Natural killer cell (primary cell): Measurements from ENCODE around the gene CENPX. TPM values are rescaled to one million over a fixed set of nuclear protein-coding genes. Genes with fewer than 3 reads are reported as not detected.

Experiments
- ATAC-seq, 3 donors: fragments of 150-1000 bp in 2 of 3; fragments of 200-7000 bp in 1 of 3; cut with Tn5 transposase; 1 replicate in 1 of 3; 2 replicates in 2 of 3; pipeline ENCODE4 v1.10.0; 2021; ENCODE audit warnings: mild to moderate bottlenecking in 2 of 3, moderate library complexity in 2 of 3
- DNase-seq, 2 donors: peaks; one replicate each; pipeline versions ENCODE4 v3.0.0 to v3.0.0-alpha.2; 2013 to 2021; ENCODE audit warnings: mixed read lengths in 1 of 2
- H3K27ac ChIP-seq: one replicate; pipeline ENCODE4 v1.5.1; 2013; ENCODE audit warnings: mild to moderate bottlenecking, low read length
- H3K27me3 ChIP-seq: one replicate; pipeline ENCODE4 v1.6.1; 2013; ENCODE audit warnings: low read length; ENCODE audit not compliant: control insufficient read depth, insufficient read depth
- H3K36me3 ChIP-seq: one replicate; pipeline ENCODE4 v1.6.1; 2013; ENCODE audit warnings: low read length; ENCODE audit not compliant: control insufficient read depth, insufficient read depth
- H3K4me1 ChIP-seq: one replicate; pipeline ENCODE4 v1.6.1; 2013; ENCODE audit warnings: low read length; ENCODE audit not compliant: control insufficient read depth, insufficient read depth
- H3K4me3 ChIP-seq: one replicate; pipeline ENCODE4 v1.5.1; 2013; ENCODE audit warnings: low read length
- H3K9me3 ChIP-seq: one replicate; pipeline ENCODE4 v1.6.1; 2013; ENCODE audit warnings: low read length; ENCODE audit not compliant: control insufficient read depth, insufficient read depth
- H3K27ac Mint-ChIP-seq, 2 donors: one replicate each; pipeline ENCODE4 v1.8.0; 2022; ENCODE audit warnings: mild to moderate bottlenecking in 2 of 2, mixed read lengths in 2 of 2, moderate library complexity in 1 of 2
- H3K27me3 Mint-ChIP-seq, 2 donors: one replicate each; pipeline ENCODE4 v1.8.0; 2022; ENCODE audit warnings: low read depth in 2 of 2, mixed read lengths in 2 of 2
- H3K36me3 Mint-ChIP-seq: one replicate; pipeline ENCODE4 v1.8.0; 2022; ENCODE audit warnings: mixed read lengths
- H3K4me1 Mint-ChIP-seq, 2 donors: one replicate each; pipeline ENCODE4 v1.8.0; 2022; ENCODE audit warnings: mixed read lengths in 2 of 2
- H3K4me3 Mint-ChIP-seq: one replicate; pipeline ENCODE4 v1.8.0; 2022; ENCODE audit warnings: mild to moderate bottlenecking, moderate library complexity, mixed read lengths
- H3K9me3 Mint-ChIP-seq, 2 donors: one replicate each; pipeline ENCODE4 v1.8.0; 2022; ENCODE audit warnings: mixed read lengths in 2 of 2
- CTCF ChIP-seq: fragments of 200-600 bp; IDR thresholded peaks from one replicate; pipeline ENCODE4 v1.8.0; 2022; ENCODE audit warnings: antibody characterized with exemption
- WGBS: methylation state at CpG from one replicate; pipeline ENCODE4 v1.1.7; 2013; ENCODE audit warnings: missing lambda C conversion rate; ENCODE audit not compliant: insufficient coverage; 5-methylcytosine and 5-hydroxymethylcytosine counted together
- intact Hi-C: fragments of 100-400 bp; cut with micrococcal nuclease; formaldehyde crosslinking; loops from one replicate; pipeline ENCODE4 v1.14.2; 2022
- total RNA-seq, 4 donors: library from RNA; stranded (reverse); fragments of 120-200 nt in 1 of 4; gene quantifications; one replicate each; pipeline versions ENCODE4 v1.2.3 to v1.2.4, GENCODE V29; 2013 to 2022

CENPX gene
- total RNA-seq, 3 donors from 2014 or later (not counting 1 experiment from before 2014, with no cell fraction given): 22.8 to 29.6 (median 27.0) TPM

GRCh38 chr17:81996757-81997441 is 25.8 kb downstream of the CENPX start:
- Histone ChIP-seq H3K4me1 (no peaks in the 10 kb centered on the region), H3K27me3 (no peaks in the 10 kb centered on the region), H3K27ac (no peak overlapping the region), H3K36me3 (peaks cover 3% of the 10 kb centered on the region), H3K9me3 (no peaks in the 10 kb centered on the region), H3K4me3 (no peak overlapping the region)
- WGBS: 95% methylated on average over 30 of the region's 30 CpGs
- Mint-ChIP-seq H3K4me1 (no peaks in the 10 kb centered on the region), H3K4me3 (no peak overlapping the region), H3K27me3 (no peaks in the 10 kb centered on the region), H3K9me3 (no peaks in the 10 kb centered on the region), H3K36me3 (no peaks in the 10 kb centered on the region), H3K27ac (no peak overlapping the region)
- intact Hi-C loops: no loop called here
- DNase-seq: no peak
- ATAC-seq: no peak
- TF ChIP-seq CTCF: no peak

DNA sequence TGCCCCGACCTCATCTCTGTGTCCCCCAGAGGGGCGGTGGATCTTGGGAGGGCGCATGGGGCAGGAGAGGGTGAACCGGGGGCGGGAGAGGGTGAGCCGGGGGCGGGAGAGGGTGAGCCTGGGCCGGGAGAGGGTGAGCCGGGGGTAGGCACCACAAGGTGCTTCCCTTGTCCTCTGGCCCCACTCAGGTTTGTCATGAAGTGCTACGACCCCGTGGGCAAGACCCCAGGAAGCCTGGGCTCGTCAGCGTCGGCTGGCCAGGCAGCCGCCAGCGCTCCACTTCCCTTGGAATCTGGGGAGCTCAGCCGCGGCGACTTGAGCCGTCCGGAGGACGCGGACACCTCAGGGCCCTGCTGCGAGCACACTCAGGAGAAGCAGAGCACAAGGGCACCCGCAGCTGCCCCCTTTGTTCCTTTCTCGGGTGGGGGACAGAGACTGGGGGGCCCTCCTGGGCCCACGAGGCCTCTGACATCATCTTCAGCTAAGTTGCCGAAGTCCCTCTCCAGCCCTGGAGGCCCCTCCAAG is 26.4 kb downstream of the CENPX start:
- no peak overlapping the region for H3K27ac Mint-ChIP-seq
- H3K27me3 Mint-ChIP-seq: no peaks in the 10 kb centered on the region
- no peaks in the 10 kb centered on the region for H3K9me3 ChIP-seq
- H3K4me3 ChIP-seq: no peak overlapping the region
- H3K27me3 ChIP-seq: no peaks in the 10 kb centered on the region
- H3K4me1 Mint-ChIP-seq: no peaks in the 10 kb centered on the region
- no peaks in the 10 kb centered on the region for H3K9me3 Mint-ChIP-seq
- TF ChIP-seq CTCF: no peak
- no peaks in the 10 kb centered on the region for H3K4me1 ChIP-seq
- ATAC-seq (no peak), DNase-seq (no peak)
- WGBS: 94% methylated on average over 28 of the region's 28 CpGs
- H3K27ac ChIP-seq: no peak overlapping the region
- H3K36me3 Mint-ChIP-seq: no peaks in the 10 kb centered on the region
- intact Hi-C loops: no loop called here
- H3K36me3 ChIP-seq: peaks cover 3% of the 10 kb centered on the region
- no peak overlapping the region for H3K4me3 Mint-ChIP-seq

DNA sequence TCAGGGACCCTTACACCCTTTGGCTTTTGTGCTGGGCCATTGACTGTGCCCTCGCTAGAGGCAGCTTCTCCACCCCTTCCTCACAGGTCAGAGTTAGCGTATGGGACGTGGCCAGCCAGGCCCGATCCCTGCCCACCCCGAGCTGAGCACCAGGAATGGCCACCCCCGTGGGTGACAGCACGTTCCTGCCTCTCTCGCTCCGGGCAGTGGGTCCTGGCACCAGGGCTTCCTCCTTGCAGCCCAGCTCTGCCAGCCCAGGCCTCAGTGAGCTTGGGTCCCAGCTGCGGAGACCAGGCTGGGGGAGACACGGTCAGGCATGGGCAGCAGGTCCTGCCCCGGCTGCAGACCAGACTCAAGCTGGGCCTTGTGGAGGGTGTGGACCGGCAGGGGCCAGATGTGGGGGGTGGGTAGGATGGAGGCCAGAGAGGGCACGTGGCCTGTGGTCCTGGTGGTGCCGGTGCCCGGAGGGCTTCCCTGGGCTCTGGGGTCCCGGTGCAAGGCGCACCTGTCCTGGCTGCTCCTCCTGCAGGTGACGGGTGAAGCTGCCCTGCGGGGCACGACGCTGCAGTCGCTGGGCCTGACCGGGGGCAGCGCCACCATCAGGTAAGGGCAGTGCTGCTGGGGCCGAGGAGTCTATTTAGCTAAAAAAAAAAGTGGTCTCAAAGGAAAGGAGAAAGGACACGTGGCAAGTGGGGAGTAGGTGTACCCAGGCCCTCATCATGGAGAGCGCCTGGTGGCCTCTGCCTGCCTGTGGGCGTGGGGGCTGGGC is 27.0 kb downstream of the CENPX start:
- no peaks in the 10 kb centered on the region for H3K9me3 ChIP-seq
- DNase-seq (no peak), ATAC-seq (no peak)
- H3K36me3 ChIP-seq: peaks cover 3% of the 10 kb centered on the region
- Mint-ChIP-seq H3K9me3 (no peaks in the 10 kb centered on the region), H3K4me1 (peaks cover 2% of the 10 kb centered on the region in 2 donors), H3K27ac (no peak overlapping the region), H3K27me3 (no peaks in the 10 kb centered on the region), H3K4me3 (no peak overlapping the region), H3K36me3 (no peaks in the 10 kb centered on the region)
- H3K27ac ChIP-seq: no peak overlapping the region
- no peak overlapping the region for H3K4me3 ChIP-seq
- 96% methylated on average over 29 of the region's 29 CpGs for WGBS
- H3K27me3 ChIP-seq: no peaks in the 10 kb centered on the region
- intact Hi-C loops: no loop called here
- no peak for TF ChIP-seq CTCF
- H3K4me1 ChIP-seq: no peaks in the 10 kb centered on the region
